OCI-LY7 (cell line): ENCODE results near the gene SCGB1D4.

Experiments
- CTCF ChIP-seq: fragments of 200-600 bp; sonication (generic); conservative IDR thresholded peaks from 2 replicates; pipeline ENCODE4 v1.5.1; 2014; ENCODE audit warnings: mild to moderate bottlenecking, antibody characterized with exemption, low read length, moderate library complexity, mixed read lengths
- EZH2phosphoT487 ChIP-seq: fragments of 200-600 bp; sonication (generic); IDR thresholded peaks from 2 replicates; pipeline ENCODE4 v1.6.1; 2018; ENCODE audit warnings: low read depth, borderline replicate concordance, mild to moderate bottlenecking, mixed run types, antibody characterized with exemption, low read length, moderate library complexity, mixed read lengths

DNA sequence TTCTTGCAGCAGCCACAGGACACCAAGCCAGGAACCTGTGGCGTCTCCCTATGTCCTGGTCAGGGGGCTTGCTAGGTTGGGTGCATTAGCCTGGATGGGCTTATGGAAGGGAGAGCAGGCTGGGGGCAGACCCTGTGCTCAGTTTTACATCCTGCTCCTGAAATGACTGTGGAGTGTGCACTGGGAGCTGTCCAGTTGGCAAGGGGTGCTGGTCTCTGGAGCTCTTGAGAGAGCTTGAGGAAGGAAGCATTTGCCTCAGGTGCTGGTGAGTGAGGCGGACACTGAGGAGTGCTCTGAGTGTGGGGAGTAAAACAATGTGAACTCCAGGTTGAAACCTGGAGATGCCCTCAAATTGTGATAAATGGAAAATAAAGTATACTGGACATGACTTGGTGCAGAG, 3.4 kb downstream of the SCGB1D4 start:
- TF ChIP-seq CTCF (no peak), EZH2phosphoT487 (no peak)
